HG03469 (cell line): Measurements from ENCODE around the gene PLS3.
"Not testable (repeated sequence)": the region's sequence is repeated elsewhere in the genome, so short reads cannot be mapped to it uniquely, and the experiment has no call there.

Source experiments
- ATAC-seq: cut with Tn5 transposase; IDR thresholded peaks from one replicate; pipeline ENCODE4 v1.9.1; 2021; ENCODE audit warnings: mild to moderate bottlenecking, moderate library complexity, moderate number of reproducible peaks; ENCODE audit not compliant: unreplicated experiment

PLS3 gene

DNA sequence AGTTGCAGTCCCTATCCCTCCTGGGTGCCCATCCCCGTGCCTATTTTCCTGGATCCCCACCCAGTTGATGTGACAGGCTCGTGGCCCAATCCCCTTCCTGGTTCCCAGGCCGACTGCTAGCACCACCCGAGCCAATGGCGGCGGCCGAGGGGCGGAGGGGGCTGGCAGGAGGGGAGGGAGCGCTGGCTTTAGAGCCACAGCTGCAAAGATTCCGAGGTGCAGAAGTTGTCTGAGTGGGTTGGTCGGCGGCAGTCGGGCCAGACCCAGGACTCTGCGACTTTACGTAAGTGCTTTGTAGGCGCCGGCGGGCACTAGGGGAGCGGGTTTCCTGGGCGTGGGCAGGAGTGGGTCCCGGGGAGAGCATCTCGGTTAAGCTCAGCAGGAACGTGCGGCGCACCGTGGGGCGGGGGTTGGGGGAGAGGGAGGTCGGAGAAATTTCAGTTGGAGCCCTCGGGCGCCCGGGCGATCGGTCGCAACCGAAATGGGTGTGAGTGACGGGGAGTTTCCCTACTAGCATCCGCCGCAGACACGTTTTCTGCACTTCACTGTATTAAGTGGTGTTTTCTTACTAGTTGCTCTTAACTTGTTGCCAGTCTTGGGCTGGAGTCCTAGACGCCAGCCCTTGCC is at the start of gene PLS3:
TSS of gene PLS3 (plus strand) at position 197 of the 627 bp plus-strand sequence. CDS start 49,077 bp downstream, outside the sequence.
- no peak for ATAC-seq

GRCh38 chrX:115518113-115518512 is 42.9 kb upstream of the PLS3 start:
- ATAC-seq = no peak

- no peak for ATAC-seq
Measured at GRCh38 chrX:115521741-115522140, 39.2 kb upstream of the PLS3 start.

GRCh38 chrX:115522952-115523351 is 38.0 kb upstream of the PLS3 start:
- no peak for ATAC-seq

- no peak for ATAC-seq
Measured at GRCh38 chrX:115525486-115525885, 35.5 kb upstream of the PLS3 start.

DNA sequence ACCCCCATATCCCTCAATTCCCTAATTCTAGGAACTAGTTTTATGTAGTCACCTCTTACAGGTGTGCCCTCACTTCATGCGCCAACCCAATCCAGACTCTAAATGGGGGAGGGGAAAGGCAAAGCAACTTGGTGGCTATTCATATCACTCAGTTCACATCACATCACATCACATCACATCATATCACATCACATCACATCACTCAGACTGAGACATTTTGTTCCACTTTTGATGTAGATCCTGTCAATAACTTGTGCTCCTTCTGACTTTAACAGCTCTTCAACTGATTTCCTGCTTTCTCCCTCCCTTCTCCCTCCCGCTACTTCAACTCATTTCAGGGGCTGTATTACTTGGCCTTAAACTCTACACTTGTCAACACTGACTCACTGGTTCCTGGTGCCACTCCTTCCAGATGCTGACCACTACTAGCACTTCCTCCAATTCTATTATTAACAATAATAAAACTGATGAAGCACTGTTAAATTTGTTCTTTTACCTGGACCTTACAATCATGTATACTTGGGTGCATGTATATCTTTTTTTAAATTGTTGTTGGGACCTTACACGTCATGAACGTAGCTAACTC is 29.1 kb upstream of the PLS3 start:
- ATAC-seq = no peak

DNA sequence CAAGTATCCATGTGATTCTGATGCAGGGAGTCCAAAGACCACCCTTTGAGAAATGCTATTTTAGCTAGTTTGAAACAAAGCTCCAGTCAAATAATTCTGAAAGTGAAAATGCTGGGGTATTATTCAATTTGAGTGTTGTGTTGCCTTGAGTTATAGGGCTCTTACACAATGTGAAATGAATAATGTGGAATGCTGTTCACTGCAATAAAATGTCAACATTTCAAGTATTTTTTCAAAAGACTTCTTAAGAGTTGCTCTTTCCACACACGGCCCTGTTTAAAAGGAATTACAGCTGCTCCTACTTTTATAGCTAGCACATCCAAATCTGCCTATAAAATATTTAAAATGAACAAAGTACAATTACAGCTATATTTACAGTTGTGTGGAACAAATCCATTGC is 27.5 kb upstream of the PLS3 start:
- no peak for ATAC-seq

DNA sequence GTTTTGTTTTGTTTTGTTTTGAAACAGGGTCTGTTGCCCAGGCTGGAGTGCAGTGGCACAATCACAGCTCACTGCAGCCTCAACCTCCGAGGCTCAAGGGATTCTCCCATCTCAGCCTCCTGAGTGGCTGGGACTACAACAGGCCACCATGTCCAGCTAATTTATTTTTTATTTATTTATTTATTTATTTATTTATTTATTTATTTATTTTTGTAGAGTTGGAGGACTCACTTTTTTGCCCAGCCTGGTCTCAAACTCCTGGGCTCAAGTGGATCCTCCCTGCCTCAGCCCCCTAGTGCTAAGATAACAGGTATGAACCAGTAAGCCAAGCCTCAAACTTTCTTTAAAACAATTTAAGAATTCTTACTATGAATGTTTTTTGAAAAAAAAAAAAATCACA is 26.6 kb upstream of the PLS3 start:
- no peak for ATAC-seq

- ATAC-seq = no peak
Measured at GRCh38 chrX:115535421-115535820, 25.6 kb upstream of the PLS3 start.

- ATAC-seq = no peak
Measured at GRCh38 chrX:115535844-115536243, 25.1 kb upstream of the PLS3 start.

DNA sequence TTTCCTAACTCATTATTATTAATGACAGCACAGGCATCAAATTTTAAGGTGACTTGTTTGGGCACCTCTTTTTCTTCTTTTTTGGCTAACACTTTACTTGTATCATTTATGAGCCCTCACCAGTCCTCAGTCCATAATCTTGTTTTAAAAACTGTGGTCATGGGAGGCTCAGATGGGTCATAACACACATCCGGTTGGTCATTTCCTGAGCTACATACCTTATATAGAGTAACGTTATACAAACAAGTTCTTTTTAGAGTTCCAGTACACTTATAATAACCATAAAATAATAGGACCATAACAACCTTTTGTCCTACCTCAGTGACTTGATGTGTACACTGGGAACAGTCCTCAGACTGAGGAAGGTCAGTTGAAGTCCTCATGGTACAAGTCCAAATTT is 21.1 kb upstream of the PLS3 start:
- no peak for ATAC-seq

- not testable (repeated sequence) for ATAC-seq
Measured at GRCh38 chrX:115541045-115541444, 19.9 kb upstream of the PLS3 start.

- no peak for ATAC-seq
Measured at GRCh38 chrX:115547448-115547847, 13.5 kb upstream of the PLS3 start.

DNA sequence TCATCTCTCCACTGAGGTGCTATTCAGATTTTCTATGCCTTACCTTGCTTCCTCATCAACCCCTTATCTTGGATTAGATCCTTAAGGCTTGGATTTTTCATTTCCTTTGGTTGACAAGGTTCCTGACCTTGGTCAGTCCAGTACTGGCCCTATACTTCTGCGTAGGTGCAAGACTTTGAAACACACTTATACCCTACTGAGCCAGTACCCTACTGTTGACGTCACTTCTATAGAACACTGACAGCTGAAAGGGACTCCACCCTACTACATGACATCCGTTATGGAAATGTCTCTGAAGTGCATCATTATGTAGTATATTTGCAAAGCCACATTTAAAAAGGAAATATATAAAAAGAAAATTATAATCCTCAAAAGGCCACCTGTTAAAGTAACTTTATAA is 12.0 kb upstream of the PLS3 start:
- ATAC-seq = no peak

GRCh38 chrX:115553171-115553570 is 7.8 kb upstream of the PLS3 start:
- ATAC-seq = no peak

- ATAC-seq = no peak
Measured at GRCh38 chrX:115559672-115560071, 1.3 kb upstream of the PLS3 start.

- no peak for ATAC-seq
Measured at GRCh38 chrX:115560211-115560977, 580 bp upstream of the PLS3 start.

DNA sequence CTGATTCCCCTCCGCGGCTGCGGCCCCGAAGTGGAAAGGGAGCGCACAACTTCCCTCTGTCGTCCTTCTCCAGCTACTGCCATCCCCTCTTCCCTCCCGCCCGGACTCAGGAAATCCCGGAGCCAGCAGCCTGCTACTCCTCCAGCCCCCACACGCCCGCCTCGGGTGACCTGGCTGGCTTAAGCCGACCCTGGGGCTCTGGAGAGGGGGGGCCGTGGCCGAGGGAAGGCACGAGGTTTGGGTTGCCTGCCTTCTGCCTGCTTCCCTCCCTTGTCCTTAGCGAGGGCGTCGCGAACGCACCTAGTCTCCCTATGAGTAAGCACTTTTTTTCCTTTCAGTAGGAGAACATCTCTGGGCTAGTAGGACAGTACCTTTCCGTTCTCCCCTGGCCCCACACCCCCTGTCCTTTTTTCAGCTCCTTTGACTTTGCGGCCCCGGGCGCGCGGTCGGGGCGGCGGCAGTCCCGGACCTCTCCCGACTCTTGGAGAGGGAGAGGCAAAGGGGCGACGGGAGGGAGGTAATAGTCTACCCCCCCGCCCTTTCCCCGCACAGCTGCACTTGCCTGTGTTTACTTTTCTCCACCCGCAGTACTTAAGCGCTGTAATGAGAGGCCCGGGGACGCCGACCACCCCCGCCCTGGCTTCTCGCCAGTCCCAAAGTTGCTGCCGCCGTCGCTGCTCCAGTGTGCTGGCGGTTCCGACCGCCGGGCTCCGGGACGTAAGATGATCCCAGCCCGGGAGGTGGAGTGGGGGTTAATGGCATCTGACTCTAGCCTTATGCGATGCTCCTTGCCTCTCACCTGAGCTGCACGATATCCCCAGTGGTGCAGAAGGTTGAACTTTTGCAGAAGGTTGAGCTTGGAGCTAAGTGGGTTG is 868 bp downstream of the PLS3 start:
- ATAC-seq = no peak

- ATAC-seq = no peak
Measured at GRCh38 chrX:115562480-115562847, 1.5 kb downstream of the PLS3 start.

GRCh38 chrX:115563633-115564162 is 2.7 kb downstream of the PLS3 start:
- ATAC-seq = no peak

DNA sequence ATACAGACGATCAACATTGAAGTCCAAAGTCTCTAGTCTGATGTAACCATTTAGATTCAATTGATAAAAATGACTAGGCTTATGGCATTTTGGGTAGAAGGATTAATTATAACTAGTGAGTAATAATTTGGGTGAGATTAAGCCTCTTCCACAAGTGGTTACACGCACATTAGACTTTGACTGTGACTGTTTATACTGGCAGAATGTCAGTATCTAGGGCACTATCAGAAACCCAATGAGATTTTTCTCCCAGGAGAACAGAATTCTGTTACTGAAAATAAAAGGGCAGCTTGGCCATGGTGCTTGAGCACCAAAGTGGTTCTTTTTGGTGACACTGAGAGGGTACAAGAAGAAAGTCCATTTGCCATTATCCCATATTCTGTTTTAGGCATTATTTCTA is 3.3 kb downstream of the PLS3 start:
- no peak for ATAC-seq
